GM12878 (cell line): ENCODE results near the gene TBX5.

Experiments used
- ATF2 ChIP-seq: IDR thresholded peaks from 2 replicates; pipeline ENCODE4 v1.6.1; 2012; ENCODE audit warnings: low read length, inconsistent platforms
- ATF7 ChIP-seq: fragments of 450-650 bp; IDR thresholded peaks from 2 replicates; pipeline ENCODE4 v1.6.1; 2016; ENCODE audit warnings: low read depth, mild to moderate bottlenecking
- CBX5 ChIP-seq: sonication (generic); IDR thresholded peaks from 2 replicates; pipeline ENCODE4 v1.6.1; 2016; ENCODE audit warnings: low read depth, moderate library complexity, mild to moderate bottlenecking, inconsistent platforms
- CREB1 ChIP-seq: IDR thresholded peaks from 2 replicates; pipeline ENCODE4 v1.6.1; 2012; ENCODE audit warnings: low read depth, mild to moderate bottlenecking, inconsistent platforms
- CTCF ChIP-seq, 3 experiments: IDR thresholded peaks in 2 of 3; conservative IDR thresholded peaks in 1 of 3; 2 replicates each; pipeline ENCODE4 v1.5.1; 2011; ENCODE audit warnings: low read depth in 3 of 3, low read length in 3 of 3, mild to moderate bottlenecking in 3 of 3, control low read depth in 2 of 3, moderate library complexity in 2 of 3, inconsistent platforms in 1 of 3, mixed read lengths in 1 of 3; ENCODE audit not compliant: control insufficient read depth in 2 of 3, insufficient read depth in 1 of 3; ENCODE audit errors: extremely low read depth in 1 of 3
- MYC ChIP-seq: IDR thresholded peaks from 2 replicates; pipeline ENCODE4 v1.6.1; 2011; ENCODE audit warnings: mild to moderate bottlenecking, low read length, moderate library complexity, inconsistent platforms; ENCODE audit not compliant: insufficient read depth, insufficient replicate concordance, insufficient read length, severe bottlenecking
- POLR2A ChIP-seq: IDR thresholded peaks from 2 replicates; pipeline ENCODE4 v1.6.1; 2011; ENCODE audit warnings: low read depth, mild to moderate bottlenecking, low read length
- TAF1 ChIP-seq: IDR thresholded peaks from 2 replicates; pipeline ENCODE4 v1.6.1; 2011; ENCODE audit warnings: mild to moderate bottlenecking, low read depth, low read length, borderline replicate concordance
- TBL1XR1 ChIP-seq: IDR thresholded peaks from 2 replicates; pipeline ENCODE4 v1.6.1; 2012; ENCODE audit warnings: low read depth, low read length, improper control_type of control experiment
- ZBTB4 ChIP-seq: fragments of 450-650 bp; formaldehyde crosslinking; IDR thresholded peaks from 2 replicates; pipeline ENCODE4 v1.4.0; 2022; ENCODE audit warnings: mild to moderate bottlenecking, moderate library complexity

GRCh38 chr12:114314403-114314802, 91.5 kb downstream of the TBX5 start:
- TF ChIP-seq CBX5: no peak
- TF ChIP-seq ATF2: no peak
- no peak for TF ChIP-seq TBL1XR1
- no peak for TF ChIP-seq MYC
- TF ChIP-seq ATF7: no peak
- no peak for TF ChIP-seq CTCF (IDR thresholded peaks at IDR 0.05 in 2 of 3, conservative IDR thresholded peaks at IDR 0.05 in 1 of 3; ENCODE audit: control insufficient read depth in 2 of 3, extremely low read depth in 1 of 3, insufficient read depth in 1 of 3, low read depth in 3 of 3, low read length in 3 of 3)
- no peak for TF ChIP-seq TAF1
- TF ChIP-seq POLR2A: no peak
- TF ChIP-seq CREB1: no peak
- no peak for TF ChIP-seq ZBTB4 (CRISPR knock-in tag)
